ENCODE results near the gene WAC.
"Not testable (repeated sequence)": the region's sequence is repeated elsewhere in the genome, so short reads cannot be mapped to it uniquely, and the experiment has no call there.

The WAC gene

GRCh38 chr10:28561531-28561930 lies 28.6 kb downstream of the WAC start:
- in situ Hi-C loops (cut with HindIII; ENCODE audit: low sequenced_read_pairs): no loop called here

- in situ Hi-C loops (cut with HindIII; ENCODE audit: low sequenced_read_pairs): no loop called here
Observed at GRCh38 chr10:28564905-28565304, 32.0 kb downstream of the WAC start.

- in situ Hi-C loops (cut with HindIII; ENCODE audit: low sequenced_read_pairs): no loop called here
Observed at GRCh38 chr10:28566458-28567015, 33.6 kb downstream of the WAC start.

GRCh38 chr10:28569506-28570159 lies 36.7 kb downstream of the WAC start:
- in situ Hi-C loops (cut with HindIII; ENCODE audit: low sequenced_read_pairs): no loop called here

GRCh38 chr10:28570598-28570997 lies 37.7 kb downstream of the WAC start:
- in situ Hi-C loops (cut with HindIII; ENCODE audit: low sequenced_read_pairs): no loop called here

GRCh38 chr10:28571265-28571664 lies 38.3 kb downstream of the WAC start:
- in situ Hi-C loops (cut with HindIII; ENCODE audit: low sequenced_read_pairs): no loop called here

- in situ Hi-C loops (cut with HindIII; ENCODE audit: low sequenced_read_pairs): not testable (repeated sequence)
Observed at GRCh38 chr10:28574214-28574613, 41.3 kb downstream of the WAC start.

- in situ Hi-C loops (cut with HindIII; ENCODE audit: low sequenced_read_pairs): no loop called here
Observed at GRCh38 chr10:28575852-28576251, 42.9 kb downstream of the WAC start.

GRCh38 chr10:28577506-28577905 lies 44.6 kb downstream of the WAC start:
- in situ Hi-C loops (cut with HindIII; ENCODE audit: low sequenced_read_pairs): no loop called here

GRCh38 chr10:28578454-28578853 lies 45.5 kb downstream of the WAC start:
- in situ Hi-C loops (cut with HindIII; ENCODE audit: low sequenced_read_pairs): no loop called here

- in situ Hi-C loops (cut with HindIII; ENCODE audit: low sequenced_read_pairs): loop anchor here (5.0 kb wide), 1 partner anchor 34 kb away; no protein-coding TSS in a partner anchor
Observed at GRCh38 chr10:28580825-28581224, 47.9 kb downstream of the WAC start.

GRCh38 chr10:28581916-28582315 lies 49.0 kb downstream of the WAC start:
- in situ Hi-C loops (cut with HindIII; ENCODE audit: low sequenced_read_pairs): loop anchor here (5.0 kb wide), 1 partner anchor 35 kb away; no protein-coding TSS in a partner anchor

GRCh38 chr10:28585076-28585475 lies 52.2 kb downstream of the WAC start:
- in situ Hi-C loops (cut with HindIII; ENCODE audit: low sequenced_read_pairs): no loop called here

- in situ Hi-C loops (cut with HindIII; ENCODE audit: low sequenced_read_pairs): no loop called here
Observed at GRCh38 chr10:28586176-28586575, 53.3 kb downstream of the WAC start.

GRCh38 chr10:28587270-28587969 lies 54.5 kb downstream of the WAC start:
- in situ Hi-C loops (cut with HindIII; ENCODE audit: low sequenced_read_pairs): no loop called here

- in situ Hi-C loops (cut with HindIII; ENCODE audit: low sequenced_read_pairs): no loop called here
Observed at GRCh38 chr10:28587970-28588290, 55.0 kb downstream of the WAC start.

GRCh38 chr10:28592953-28593352 lies 60.0 kb downstream of the WAC start:
- in situ Hi-C loops (cut with HindIII; ENCODE audit: low sequenced_read_pairs): no loop called here

GRCh38 chr10:28593811-28594210 lies 60.9 kb downstream of the WAC start:
- in situ Hi-C loops (cut with HindIII; ENCODE audit: low sequenced_read_pairs): no loop called here

GRCh38 chr10:28594406-28594805 lies 61.5 kb downstream of the WAC start:
- in situ Hi-C loops (cut with HindIII; ENCODE audit: low sequenced_read_pairs): no loop called here

- in situ Hi-C loops (cut with HindIII; ENCODE audit: low sequenced_read_pairs): no loop called here
Observed at GRCh38 chr10:28595613-28596012, 62.7 kb downstream of the WAC start.

- in situ Hi-C loops (cut with HindIII; ENCODE audit: low sequenced_read_pairs): no loop called here
Observed at GRCh38 chr10:28600056-28600455, 67.1 kb downstream of the WAC start.

- in situ Hi-C loops (cut with HindIII; ENCODE audit: low sequenced_read_pairs): no loop called here
Observed at GRCh38 chr10:28601012-28601411, 68.1 kb downstream of the WAC start.

All from endothelial cell of hepatic sinusoid (primary cell).